Stimulated activated CD8-positive, alpha-beta memory T cell treated with anti-CD3 and anti-CD28 coated beads, Interleukin-2, amount 100 ng/mL, for 1 hour (primary cell): ENCODE measurements around the gene MICAL3.

Experiments used
- DNase-seq, 2 donors: peaks; one replicate each; pipeline ENCODE4 v3.0.0-alpha.2; 2020; ENCODE audit warnings: low read depth in 2 of 2

The MICAL3 gene

GRCh38 chr22:17794726-17795542 lies 229.4 kb downstream of the MICAL3 start:
- DNase-seq, result no peak

GRCh38 chr22:17792854-17793434 lies 231.4 kb downstream of the MICAL3 start:
- no peak for DNase-seq

GRCh38 chr22:17792299-17792698 lies 232.1 kb downstream of the MICAL3 start:
- DNase-seq, result no peak

GRCh38 chr22:17791196-17791595 lies 233.2 kb downstream of the MICAL3 start:
- DNase-seq, result no peak

GRCh38 chr22:17789379-17790200 lies 234.8 kb downstream of the MICAL3 start:
- DNase-seq, result no peak

GRCh38 chr22:17788528-17789378 lies 235.6 kb downstream of the MICAL3 start:
- DNase-seq, result no peak

- no peak for DNase-seq
Observed at GRCh38 chr22:17787716-17788330, 236.5 kb downstream of the MICAL3 start.

- no peak for DNase-seq
Observed at GRCh38 chr22:17787241-17787640, 237.1 kb downstream of the MICAL3 start.

- no peak for DNase-seq
Observed at GRCh38 chr22:17786435-17787161, 237.8 kb downstream of the MICAL3 start.

- peak; percentile 34 to 52 for DNase-seq
Observed at GRCh38 chr22:17785185-17786184, 238.9 kb downstream of the MICAL3 start.

GRCh38 chr22:17784776-17785175 lies 239.6 kb downstream of the MICAL3 start:
- no peak for DNase-seq

- DNase-seq, result no peak
Observed at GRCh38 chr22:17783773-17784480, 240.4 kb downstream of the MICAL3 start.

GRCh38 chr22:17783312-17783711 lies 241.0 kb downstream of the MICAL3 start:
- DNase-seq, result no peak

GRCh38 chr22:17782621-17783020 lies 241.7 kb downstream of the MICAL3 start:
- DNase-seq, result no peak

- no peak for DNase-seq
Observed at GRCh38 chr22:17782158-17782557, 242.2 kb downstream of the MICAL3 start.

GRCh38 chr22:17781319-17782031 lies 242.9 kb downstream of the MICAL3 start:
- peak in 1 of 2 donors; percentile 26 for DNase-seq

GRCh38 chr22:17780741-17781318 lies 243.5 kb downstream of the MICAL3 start:
- DNase-seq, result no peak
